Measurements from ENCODE around the gene C11orf24. TPM values are rescaled to one million over a fixed set of nuclear protein-coding genes. Genes with fewer than 3 reads are reported as not detected.
"Not testable (repeated sequence)": the region's sequence is repeated elsewhere in the genome, so short reads cannot be mapped to it uniquely, and the experiment has no call there.

The C11orf24 gene
- total RNA-seq, 2 donors from 2014 or later = 24.7 to 28.4 TPM

- peaks cover 6% of the 10 kb centered on the region for H3K4me1 Mint-ChIP-seq (ENCODE audit: low read depth)
- no peaks in the 10 kb centered on the region for H3K9me3 Mint-ChIP-seq
- no peak overlapping the region for H3K27ac Mint-ChIP-seq
- H3K36me3 Mint-ChIP-seq (ENCODE audit: insufficient read depth in 2 of 2) = peaks cover 4 to 6% of the 10 kb centered on the region in 2 donors
- DNase-seq = no peak
- ATAC-seq (replicated peaks in 1 of 2) = no peak
- no peak overlapping the region for H3K4me3 Mint-ChIP-seq
- no peaks in the 10 kb centered on the region for H3K27me3 Mint-ChIP-seq (ENCODE audit: low read depth)
Measured at GRCh38 chr11:68261749-68262543, 9.8 kb downstream of the C11orf24 start.

DNA sequence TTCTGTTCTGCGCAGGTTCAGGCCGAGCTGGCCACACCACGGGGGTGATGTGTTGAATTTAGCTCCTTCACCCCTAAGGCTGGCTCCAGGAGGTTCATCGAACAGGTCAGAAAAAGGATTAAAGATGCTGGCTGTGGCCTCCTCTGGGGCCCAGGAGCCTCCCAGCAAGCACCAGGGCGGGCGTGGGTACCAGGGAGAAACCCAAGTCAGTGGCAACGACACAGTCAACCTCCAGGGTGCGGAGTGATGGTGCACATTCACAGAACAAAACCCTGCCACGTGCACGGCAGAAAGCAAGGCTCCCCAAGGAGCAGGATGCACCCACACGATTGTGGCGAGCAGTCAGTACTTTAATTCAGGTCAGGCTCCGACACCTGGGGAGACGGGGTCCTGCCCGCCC is 10.8 kb downstream of the C11orf24 start:
- Mint-ChIP-seq H3K4me3 (no peak overlapping the region), H3K4me1 (ENCODE audit: low read depth) (peaks cover 6% of the 10 kb centered on the region), H3K36me3 (ENCODE audit: insufficient read depth in 2 of 2) (peaks cover 4 to 6% of the 10 kb centered on the region in 2 donors), H3K27me3 (ENCODE audit: low read depth) (no peaks in the 10 kb centered on the region), H3K27ac (no peak overlapping the region), H3K9me3 (no peaks in the 10 kb centered on the region)
- no peak for DNase-seq
- no peak for ATAC-seq (replicated peaks in 1 of 2)

GRCh38 chr11:68260484-68260883 is 11.3 kb downstream of the C11orf24 start:
- Mint-ChIP-seq H3K27me3 (ENCODE audit: low read depth) (no peaks in the 10 kb centered on the region), H3K27ac (no peak overlapping the region), H3K36me3 (ENCODE audit: insufficient read depth in 2 of 2) (peaks cover 4 to 6% of the 10 kb centered on the region in 2 donors), H3K4me1 (ENCODE audit: low read depth) (peaks cover 6% of the 10 kb centered on the region), H3K9me3 (no peaks in the 10 kb centered on the region), H3K4me3 (no peak overlapping the region)
- no peak for DNase-seq
- ATAC-seq (replicated peaks in 1 of 2) = no peak

DNA sequence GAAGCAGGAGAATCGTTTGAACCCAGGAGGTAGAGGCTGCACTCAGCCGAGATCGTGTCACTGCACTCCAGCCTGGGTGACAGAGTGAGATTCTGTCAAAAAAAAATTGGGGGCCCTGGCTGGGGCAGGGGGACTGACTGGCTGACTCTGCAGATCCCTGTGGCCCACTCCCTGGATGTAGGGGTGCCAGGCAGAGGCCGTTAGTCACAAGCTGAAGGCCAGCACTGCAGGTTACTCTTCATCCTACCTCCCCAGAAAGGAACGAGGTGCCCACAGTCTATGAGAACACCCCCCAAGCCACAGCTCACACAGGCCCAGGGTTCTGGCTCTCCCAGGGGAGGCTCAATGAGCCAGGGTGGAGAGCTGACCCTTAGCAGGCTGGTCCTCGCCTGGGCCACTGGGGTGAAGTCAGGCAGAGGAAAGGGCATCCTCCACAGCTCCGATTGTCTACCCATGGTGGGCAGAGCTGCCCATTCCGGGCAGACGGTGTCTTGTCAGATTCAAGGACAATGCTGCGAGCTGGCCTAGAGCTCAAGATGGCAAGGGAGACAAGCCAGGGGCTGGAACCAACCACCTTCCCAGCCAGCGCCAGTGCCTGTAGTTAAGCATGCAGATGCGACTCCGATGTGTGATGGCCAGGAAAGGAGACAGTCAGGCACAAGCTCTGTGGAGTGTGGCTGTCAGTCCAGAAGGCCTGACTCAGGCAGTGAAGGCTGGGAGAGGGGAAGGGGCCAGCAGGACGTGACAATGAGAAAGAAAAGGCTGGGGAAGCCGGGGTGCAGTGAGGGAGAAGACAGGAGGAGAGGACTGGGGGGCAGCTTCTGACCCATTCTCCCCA is 12.4 kb downstream of the C11orf24 start:
- no peak overlapping the region for H3K27ac Mint-ChIP-seq
- no peak for DNase-seq
- peaks cover 6% of the 10 kb centered on the region for H3K4me1 Mint-ChIP-seq (ENCODE audit: low read depth)
- H3K4me3 Mint-ChIP-seq = no peak overlapping the region
- peaks cover 1 to 3% of the 10 kb centered on the region in 2 donors for H3K36me3 Mint-ChIP-seq (ENCODE audit: insufficient read depth in 2 of 2)
- H3K9me3 Mint-ChIP-seq = no peaks in the 10 kb centered on the region
- H3K27me3 Mint-ChIP-seq (ENCODE audit: low read depth) = no peaks in the 10 kb centered on the region
- ATAC-seq (replicated peaks in 1 of 2) = no peak

DNA sequence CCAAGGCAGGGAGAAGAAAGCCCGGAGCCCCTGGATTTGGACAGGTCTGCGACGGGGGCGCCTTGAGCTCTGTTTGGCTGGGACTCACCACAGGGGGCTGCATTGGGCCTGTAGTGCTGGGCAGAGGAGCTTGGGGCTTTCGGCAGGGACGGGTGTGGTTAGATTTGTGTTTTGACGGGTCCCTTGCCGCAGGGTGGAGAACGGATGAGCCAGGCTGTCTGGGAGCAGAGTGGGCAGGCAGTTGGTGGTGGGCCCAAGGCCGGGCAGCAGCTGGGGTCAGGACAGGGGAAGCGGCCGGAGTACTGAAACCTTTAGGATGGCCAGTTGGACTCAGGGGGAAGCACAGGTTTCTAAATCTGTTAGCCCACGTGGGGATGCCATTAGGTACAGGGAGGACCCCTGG is 13.4 kb downstream of the C11orf24 start:
- Mint-ChIP-seq H3K27ac (no peak overlapping the region), H3K4me1 (ENCODE audit: low read depth) (peaks cover 6% of the 10 kb centered on the region), H3K27me3 (ENCODE audit: low read depth) (no peaks in the 10 kb centered on the region), H3K36me3 (ENCODE audit: insufficient read depth in 2 of 2) (peaks cover 0 to 1% of the 10 kb centered on the region in 2 donors), H3K4me3 (no peak overlapping the region), H3K9me3 (no peaks in the 10 kb centered on the region)
- DNase-seq = no peak
- no peak for ATAC-seq (replicated peaks in 1 of 2)

- Mint-ChIP-seq H3K27ac (no peak overlapping the region), H3K4me3 (no peak overlapping the region), H3K9me3 (no peaks in the 10 kb centered on the region), H3K4me1 (ENCODE audit: low read depth) (peaks cover 6% of the 10 kb centered on the region), H3K36me3 (ENCODE audit: insufficient read depth in 2 of 2) (peaks cover 0 to 1% of the 10 kb centered on the region in 2 donors), H3K27me3 (ENCODE audit: low read depth) (no peaks in the 10 kb centered on the region)
- DNase-seq = peak; percentile 93 to 94
- ATAC-seq (replicated peaks in 1 of 2) = peak; percentile 92 to 93
Measured at GRCh38 chr11:68257477-68258362, 14.1 kb downstream of the C11orf24 start.

DNA sequence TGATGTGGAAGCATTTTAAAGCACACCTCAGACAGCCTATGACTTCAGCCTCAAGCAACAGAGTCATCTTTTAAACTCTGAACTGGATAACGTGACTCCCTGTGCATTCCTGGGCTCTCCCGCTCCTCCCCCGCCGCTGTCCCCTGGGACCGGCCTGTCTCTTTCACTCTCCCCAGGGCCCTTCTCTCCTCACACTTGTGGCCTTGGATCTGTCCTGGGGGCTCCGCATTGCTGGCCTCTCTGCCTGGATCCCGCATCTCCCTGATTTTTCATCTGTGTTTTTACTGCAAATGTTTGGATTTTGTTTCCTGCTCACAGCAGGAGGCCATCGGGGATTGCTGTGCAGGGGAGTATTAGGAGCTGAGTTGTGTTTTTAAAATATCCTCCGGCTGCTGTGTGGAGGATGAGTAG is 15.4 kb downstream of the C11orf24 start:
- Mint-ChIP-seq H3K27me3 (ENCODE audit: low read depth) (no peaks in the 10 kb centered on the region), H3K9me3 (no peaks in the 10 kb centered on the region), H3K4me1 (ENCODE audit: low read depth) (peaks cover 13% of the 10 kb centered on the region), H3K36me3 (ENCODE audit: insufficient read depth in 2 of 2) (peaks cover 0 to 1% of the 10 kb centered on the region in 2 donors), H3K4me3 (no peak overlapping the region), H3K27ac (no peak overlapping the region)
- DNase-seq (no peak), ATAC-seq (replicated peaks in 1 of 2) (no peak)

DNA sequence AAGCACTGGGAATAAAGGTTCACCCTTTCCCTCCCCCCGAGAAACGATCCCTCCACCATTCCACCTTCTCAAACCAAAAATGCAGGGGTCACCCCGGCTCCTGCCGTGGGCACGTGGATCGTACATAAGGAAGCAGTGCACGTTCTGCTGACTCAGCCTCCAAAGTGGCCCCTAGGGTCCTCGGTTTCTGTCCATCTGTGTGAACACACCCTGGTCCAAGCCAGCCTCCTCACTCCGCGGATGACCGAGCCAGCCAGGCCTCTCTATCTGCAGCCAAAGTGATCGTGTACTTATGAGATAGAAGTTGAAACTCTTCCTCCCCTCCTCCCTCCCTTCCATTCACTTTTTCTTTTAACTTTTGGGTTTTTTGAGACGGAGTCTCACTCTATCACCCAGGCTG is 16.2 kb downstream of the C11orf24 start:
- no peak for DNase-seq
- Mint-ChIP-seq H3K4me3 (no peak overlapping the region), H3K4me1 (ENCODE audit: low read depth) (peaks cover 14% of the 10 kb centered on the region), H3K36me3 (ENCODE audit: insufficient read depth in 2 of 2) (peaks cover 1% of the 10 kb centered on the region in 2 donors), H3K27ac (no peak overlapping the region), H3K27me3 (ENCODE audit: low read depth) (no peaks in the 10 kb centered on the region), H3K9me3 (peaks cover under 1 to 1% of the 10 kb centered on the region in 2 donors)
- no peak for ATAC-seq (replicated peaks in 1 of 2)

GRCh38 chr11:68254421-68254820 is 17.4 kb downstream of the C11orf24 start:
- H3K9me3 Mint-ChIP-seq = peaks cover 8% of the 10 kb centered on the region in 2 donors
- H3K36me3 Mint-ChIP-seq (ENCODE audit: insufficient read depth in 2 of 2) = peaks cover 7 to 8% of the 10 kb centered on the region in 2 donors
- no peak overlapping the region for H3K27ac Mint-ChIP-seq
- H3K27me3 Mint-ChIP-seq (ENCODE audit: low read depth) = no peaks in the 10 kb centered on the region
- no peak overlapping the region for H3K4me3 Mint-ChIP-seq
- peaks cover 14% of the 10 kb centered on the region for H3K4me1 Mint-ChIP-seq (ENCODE audit: low read depth)
- no peak for ATAC-seq (replicated peaks in 1 of 2)
- no peak for DNase-seq

GRCh38 chr11:68251765-68252164 is 20.0 kb downstream of the C11orf24 start:
- Mint-ChIP-seq H3K27ac (no peak overlapping the region), H3K4me3 (no peak overlapping the region), H3K4me1 (ENCODE audit: low read depth) (peaks cover 8% of the 10 kb centered on the region), H3K9me3 (peaks cover 9% of the 10 kb centered on the region in 2 donors), H3K36me3 (ENCODE audit: insufficient read depth in 2 of 2) (peaks cover 9% of the 10 kb centered on the region in 2 donors), H3K27me3 (ENCODE audit: low read depth) (no peaks in the 10 kb centered on the region)
- ATAC-seq (replicated peaks in 1 of 2) (no peak), DNase-seq (no peak)

- H3K36me3 Mint-ChIP-seq (ENCODE audit: insufficient read depth in 2 of 2); H3K27me3 Mint-ChIP-seq (ENCODE audit: low read depth); H3K27ac Mint-ChIP-seq; DNase-seq; H3K4me3 Mint-ChIP-seq; H3K9me3 Mint-ChIP-seq; ATAC-seq (replicated peaks in 1 of 2); H3K4me1 Mint-ChIP-seq (ENCODE audit: low read depth): not testable (repeated sequence)
Measured at GRCh38 chr11:68244912-68245311, 26.9 kb downstream of the C11orf24 start.

GRCh38 chr11:68243847-68244246 is 27.9 kb downstream of the C11orf24 start:
- not testable (repeated sequence) for H3K4me1 Mint-ChIP-seq (ENCODE audit: low read depth); ATAC-seq (replicated peaks in 1 of 2); H3K4me3 Mint-ChIP-seq; DNase-seq; H3K36me3 Mint-ChIP-seq (ENCODE audit: insufficient read depth in 2 of 2); H3K27me3 Mint-ChIP-seq (ENCODE audit: low read depth); H3K27ac Mint-ChIP-seq; H3K9me3 Mint-ChIP-seq
